Ovary (tissue), 9 donors: ENCODE results near the gene HIBADH. TPM values are rescaled to one million over a fixed set of nuclear protein-coding genes. Genes with fewer than 3 reads are reported as not detected.
A peak's percentile ranks its signal among the peaks of the same experiment; 100 is the strongest.

ENCODE experiments used
- DNase-seq, 5 donors: peaks; one replicate each; pipeline ENCODE4 v3.0.0-alpha.2; 2019 to 2020
- H3K27ac ChIP-seq, 2 donors: fragments of 200-600 bp; one replicate each; pipeline versions ENCODE4 v1.5.1 to v1.8.0; 2019 to 2022
- H3K27me3 ChIP-seq: fragments of 200-600 bp; one replicate; pipeline ENCODE4 v1.8.0; 2022
- H3K36me3 ChIP-seq: fragments of 200-600 bp; sonication (generic); one replicate; pipeline ENCODE4 v1.5.1; 2019
- H3K4me1 ChIP-seq: one replicate; pipeline ENCODE4 v1.8.1; 2013; ENCODE audit warnings: mild to moderate bottlenecking, moderate library complexity; ENCODE audit not compliant: insufficient read depth
- H3K4me3 ChIP-seq: fragments of 200-600 bp; sonication (generic); one replicate; pipeline ENCODE4 v1.5.1; 2017
- H3K9me3 ChIP-seq, 2 donors: fragments of 200-600 bp in 1 of 2; sonication (generic) in 1 of 2; one replicate each; pipeline versions ENCODE4 v1.5.1 to v1.8.1; 2013 to 2019; ENCODE audit warnings: mild to moderate bottlenecking in 1 of 2, moderate library complexity in 1 of 2
- CTCF ChIP-seq, 3 donors: fragments of 450-650 bp in 2 of 3; fragments of 200-600 bp in 1 of 3; IDR thresholded peaks; one replicate each; pipeline versions ENCODE4 v1.5.1 to v1.8.0; 2016 to 2022; ENCODE audit warnings: antibody characterized with exemption in 3 of 3, mild to moderate bottlenecking in 1 of 3
- EP300 ChIP-seq: sonication (generic); formaldehyde crosslinking; IDR thresholded peaks from one replicate; pipeline ENCODE4 v1.6.1; 2017; ENCODE audit warnings: antibody characterized with exemption
- POLR2A ChIP-seq: fragments of 450-650 bp; IDR thresholded peaks from one replicate; pipeline ENCODE4 v1.6.1; 2017; ENCODE audit warnings: antibody characterized with exemption, mild to moderate bottlenecking, moderate library complexity
- WGBS, 3 donors: extraction: QIAGEN DNeasy Blood & Tissue Kit in 1 of 3; methylation state at CpG; one replicate each; pipeline versions ENCODE4 v1.1.5 to v1.1.7; 2013 to 2017; 5-methylcytosine and 5-hydroxymethylcytosine counted together
- intact Hi-C, 4 donors: fragments of 100-400 bp; cut with DNase I; formaldehyde crosslinking; loops; one replicate each; pipeline versions ENCODE4 v1.11.0 to v1.15.1; 2022 to 2023
- polyA plus RNA-seq, 2 donors: library from polyadenylated mRNA; stranded (reverse); fragments of 200-250 nt in 1 of 2; fragments of 350-450 nt in 1 of 2; fragmentation: Illumina TruSeq in 1 of 2; extraction: RNeasy Lipid Tissue Mini Kit (QIAGEN cat#74804) in 1 of 2; gene quantifications; one replicate each; pipeline ENCODE4 v1.2.3, GENCODE V29; 2013 to 2014
- total RNA-seq, 7 donors: library from RNA; depleted of rRNA in 2 of 7; stranded (reverse); fragments of >200 nt in 2 of 7; fragmentation: NEBNext Ultra II Directional in 3 of 7; extraction: Animal tissue kit (Norgen Biotek cat#: 25700) in 3 of 7; gene quantifications; one replicate each; pipeline versions ENCODE4 v1.1.0 to v1.2.4, GENCODE V29; 2016 to 2023
- donor health status: DM: no; HTN: no; CAD: no; lungs with moderate emphysema.
- donor health status: DM: no; HTN: no; CAD: no.
- donor health status: Bipolar disorder and iron deficiency.
- donor health status: DM: yes; HTN: yes; CAD: no.
- donor health status: DM: no; HTN: no; CAD: no.
- donor health status: DM: yes; HTN: yes; CAD: no.

Gene HIBADH
- total and polyA plus RNA-seq, 9 donors = 24.4 to 76.0 (median 36.9) TPM

- Histone ChIP-seq H3K4me3 (no peak overlapping the region), H3K9me3 (no peaks in the 10 kb centered on the region), H3K27ac (no peak overlapping the region), H3K36me3 (no peaks in the 10 kb centered on the region), H3K27me3 (no peaks in the 10 kb centered on the region), H3K4me1 (no peaks in the 10 kb centered on the region)
- DNase-seq = no peak
- WGBS, 3 donors = 66 to 74% (median 68%) methylated on average over 2 of the region's 2 CpGs
- TF ChIP-seq CTCF (IDR thresholded peaks at IDR 0.05) (no peak), POLR2A (no peak), EP300 (no peak)
- intact Hi-C loops = no loop called here
Observed at GRCh38 chr7:27699751-27700150, 37.1 kb upstream of the HIBADH start.

- Histone ChIP-seq H3K4me1 (no peaks in the 10 kb centered on the region), H3K9me3 (no peaks in the 10 kb centered on the region), H3K27me3 (no peaks in the 10 kb centered on the region), H3K4me3 (no peak overlapping the region), H3K36me3 (no peaks in the 10 kb centered on the region), H3K27ac (no peak overlapping the region)
- no peak for TF ChIP-seq POLR2A
- TF ChIP-seq EP300 = no peak
- no peak for TF ChIP-seq CTCF (IDR thresholded peaks at IDR 0.05)
- 79 to 93% (median 90%) methylated on average over 3 of the region's 3 CpGs for WGBS, 3 donors
- DNase-seq = peak in 1 of 5 donors; percentile 16
- intact Hi-C loops = no loop called here
Observed at GRCh38 chr7:27697861-27698430, 35.3 kb upstream of the HIBADH start.

- Histone ChIP-seq H3K9me3 (no peaks in the 10 kb centered on the region), H3K27ac (no peak overlapping the region), H3K4me1 (no peaks in the 10 kb centered on the region), H3K4me3 (no peak overlapping the region), H3K27me3 (no peaks in the 10 kb centered on the region), H3K36me3 (no peaks in the 10 kb centered on the region)
- TF ChIP-seq EP300 (no peak), CTCF (IDR thresholded peaks at IDR 0.05) (no peak), POLR2A (no peak)
- WGBS, 3 donors = 82 to 87% (median 87%) methylated on average over 4 of the region's 4 CpGs
- intact Hi-C loops = no loop called here
- no peak for DNase-seq
Observed at GRCh38 chr7:27695096-27695495, 32.4 kb upstream of the HIBADH start.

GRCh38 chr7:27693794-27694193 lies 31.1 kb upstream of the HIBADH start:
- H3K9me3 ChIP-seq = no peaks in the 10 kb centered on the region
- TF ChIP-seq POLR2A (no peak), EP300 (no peak), CTCF (IDR thresholded peaks at IDR 0.05) (no peak)
- intact Hi-C loops = no loop called here
- H3K27ac ChIP-seq = no peak overlapping the region
- no peak overlapping the region for H3K4me3 ChIP-seq
- 77 to 82% (median 78%) methylated on average over 3 of the region's 3 CpGs for WGBS, 3 donors
- no peak for DNase-seq
- H3K27me3 ChIP-seq = no peaks in the 10 kb centered on the region
- no peaks in the 10 kb centered on the region for H3K36me3 ChIP-seq
- no peaks in the 10 kb centered on the region for H3K4me1 ChIP-seq
